BJ (cell line): Measurements from ENCODE around the gene BBS2. TPM values are rescaled to one million over a fixed set of nuclear protein-coding genes. Genes with fewer than 3 reads are reported as not detected.
A peak's percentile ranks its signal among the peaks of the same experiment; 100 is the strongest.
"Not testable (repeated sequence)": the region's sequence is repeated elsewhere in the genome, so short reads cannot be mapped to it uniquely, and the experiment has no call there.

Source experiments
- CTCF ChIA-PET: fragments of 350-600 bp; formaldehyde crosslinking; extraction: SDS; loops from one replicate; lab custom pipeline; 2021; ENCODE audit warnings: antibody characterized with exemption, inconsistent platforms; lab: Yijun Ruan, JAX
- POLR2A ChIA-PET: fragments of 300-600 bp; sonication (Branson Sonifier 250); formaldehyde crosslinking; extraction: SDS; loops from one replicate; lab custom pipeline; 2021; ENCODE audit warnings: antibody characterized with exemption; lab: Charles Lee
- DNase-seq: peaks from one replicate; pipeline ENCODE4 v3.0.0-alpha.2; 2011; ENCODE audit warnings: low read depth
- H3K27me3 ChIP-seq: 2 replicates; pipeline ENCODE4 v1.6.0; 2011; ENCODE audit warnings: low read length; ENCODE audit not compliant: control insufficient read depth, insufficient read depth
- H3K36me3 ChIP-seq: 2 replicates; pipeline ENCODE4 v1.5.1; 2011; ENCODE audit warnings: low read length; ENCODE audit not compliant: control insufficient read depth, insufficient read depth
- H3K4me3 ChIP-seq: 2 replicates; pipeline ENCODE4 v1.5.1; 2011; ENCODE audit warnings: low read depth, mild to moderate bottlenecking, control low read depth, low read length
- polyA plus RNA-seq: library from polyadenylated mRNA; depleted of rRNA; stranded (reverse); fragments of >200 nt; gene quantifications from 2 replicates; pipeline ENCODE4 v1.2.3, GENCODE V29; 2011
- TF ChIP-seq, protein P1 (sequence below): IDR thresholded peaks from 2 replicates; pipeline ENCODE4 v1.5.1; 2011; ENCODE audit warnings: low read depth, mild to moderate bottlenecking, control low read depth, inconsistent platforms, low read length, moderate library complexity; ENCODE audit not compliant: insufficient read depth

BBS2 gene
- polyA plus RNA-seq, 1 experiment: 33.8 TPM

DNA sequence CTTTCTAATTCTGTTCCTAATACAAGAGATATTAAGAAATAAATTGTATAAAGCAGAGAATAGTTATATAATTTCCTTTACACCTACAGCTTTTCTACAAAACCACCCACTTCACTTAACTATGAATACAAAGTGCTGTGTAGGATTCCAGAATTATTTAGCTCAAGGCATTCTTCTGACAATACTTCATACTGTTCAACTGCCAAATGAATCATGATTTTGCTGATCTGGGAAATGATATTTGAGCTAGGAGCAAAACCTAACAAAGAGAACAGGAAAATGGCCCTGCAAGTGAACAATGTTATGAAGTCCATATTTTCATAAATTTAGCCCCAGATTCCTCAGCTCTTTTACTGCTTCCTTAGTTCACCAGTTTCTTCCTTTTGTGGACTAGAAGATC, 12.9 kb downstream of the BBS2 start:
- TF ChIP-seq, protein P1, sequence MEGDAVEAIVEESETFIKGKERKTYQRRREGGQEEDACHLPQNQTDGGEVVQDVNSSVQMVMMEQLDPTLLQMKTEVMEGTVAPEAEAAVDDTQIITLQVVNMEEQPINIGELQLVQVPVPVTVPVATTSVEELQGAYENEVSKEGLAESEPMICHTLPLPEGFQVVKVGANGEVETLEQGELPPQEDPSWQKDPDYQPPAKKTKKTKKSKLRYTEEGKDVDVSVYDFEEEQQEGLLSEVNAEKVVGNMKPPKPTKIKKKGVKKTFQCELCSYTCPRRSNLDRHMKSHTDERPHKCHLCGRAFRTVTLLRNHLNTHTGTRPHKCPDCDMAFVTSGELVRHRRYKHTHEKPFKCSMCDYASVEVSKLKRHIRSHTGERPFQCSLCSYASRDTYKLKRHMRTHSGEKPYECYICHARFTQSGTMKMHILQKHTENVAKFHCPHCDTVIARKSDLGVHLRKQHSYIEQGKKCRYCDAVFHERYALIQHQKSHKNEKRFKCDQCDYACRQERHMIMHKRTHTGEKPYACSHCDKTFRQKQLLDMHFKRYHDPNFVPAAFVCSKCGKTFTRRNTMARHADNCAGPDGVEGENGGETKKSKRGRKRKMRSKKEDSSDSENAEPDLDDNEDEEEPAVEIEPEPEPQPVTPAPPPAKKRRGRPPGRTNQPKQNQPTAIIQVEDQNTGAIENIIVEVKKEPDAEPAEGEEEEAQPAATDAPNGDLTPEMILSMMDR: no peak
- CTCF ChIA-PET: interaction anchor here (1.2 kb wide), 1 partner anchor 11 kb away, joined by 3 read pairs; no protein-coding TSS in a partner anchor
- Histone ChIP-seq H3K27me3 (no peaks in the 10 kb centered on the region), H3K36me3 (peaks cover 8% of the 10 kb centered on the region; the same call in 1 of the 2 replicates), H3K4me3 (no peak overlapping the region)
- peak; percentile 21 for DNase-seq
- POLR2A ChIA-PET: interaction anchor here (0.6 kb wide), 1 partner anchor 10 kb away, joined by 3 read pairs; no protein-coding TSS in a partner anchor

- Histone ChIP-seq H3K4me3 (no peak overlapping the region), H3K27me3 (no peaks in the 10 kb centered on the region), H3K36me3 (peaks cover 9% of the 10 kb centered on the region)
- CTCF ChIA-PET: interaction anchor here (2.5 kb wide), 1 partner anchor 9 kb away, joined by 9 read pairs; no protein-coding TSS in a partner anchor
- DNase-seq: no peak
- POLR2A ChIA-PET: no interaction called here
- TF ChIP-seq, protein P1: no peak
These were observed 14.6 kb downstream of the BBS2 start for GRCh38 chr16:56505181-56505580.

- Histone ChIP-seq H3K4me3 (no peak overlapping the region), H3K27me3 (no peaks in the 10 kb centered on the region), H3K36me3 (no peaks in the 10 kb centered on the region)
- DNase-seq: no peak
- CTCF ChIA-PET: interaction anchor here (1.7 kb wide), 1 partner anchor 10 kb away, joined by 3 read pairs; no protein-coding TSS in a partner anchor
- TF ChIP-seq, protein P1: no peak
- POLR2A ChIA-PET: no interaction called here
These were observed 26.0 kb downstream of the BBS2 start for GRCh38 chr16:56493815-56494214.

DNA sequence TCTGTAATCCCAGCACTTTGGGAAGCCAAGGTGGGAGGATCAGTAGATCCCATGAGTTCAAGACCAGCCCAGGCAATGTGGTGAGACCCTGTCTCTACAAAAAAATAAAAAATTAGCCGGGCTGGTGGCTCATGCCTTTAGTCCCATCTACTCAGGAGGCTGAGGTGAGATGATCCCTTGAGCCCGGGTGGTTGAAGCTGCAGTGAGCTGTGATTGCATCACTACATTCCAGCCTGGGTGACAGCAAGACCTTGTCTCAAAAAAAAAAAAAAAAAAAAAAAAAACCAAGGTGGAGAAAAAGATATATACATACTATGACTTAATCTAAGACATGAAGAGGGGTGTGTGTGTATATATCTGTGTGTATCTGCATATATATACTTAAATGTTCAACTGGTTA, 26.7 kb downstream of the BBS2 start:
- TF ChIP-seq, protein P1: no peak
- ChIA-PET CTCF (no interaction called here), POLR2A (no interaction called here)
- DNase-seq: no peak
- Histone ChIP-seq H3K27me3 (no peaks in the 10 kb centered on the region), H3K4me3 (no peak overlapping the region), H3K36me3 (no peaks in the 10 kb centered on the region)

GRCh38 chr16:56491657-56492261, 28.1 kb downstream of the BBS2 start:
- no peak overlapping the region for H3K4me3 ChIP-seq
- ChIA-PET CTCF (no interaction called here), POLR2A (no interaction called here)
- no peak for DNase-seq
- H3K36me3 ChIP-seq: no peaks in the 10 kb centered on the region
- H3K27me3 ChIP-seq: no peaks in the 10 kb centered on the region
- TF ChIP-seq, protein P1: no peak

DNA sequence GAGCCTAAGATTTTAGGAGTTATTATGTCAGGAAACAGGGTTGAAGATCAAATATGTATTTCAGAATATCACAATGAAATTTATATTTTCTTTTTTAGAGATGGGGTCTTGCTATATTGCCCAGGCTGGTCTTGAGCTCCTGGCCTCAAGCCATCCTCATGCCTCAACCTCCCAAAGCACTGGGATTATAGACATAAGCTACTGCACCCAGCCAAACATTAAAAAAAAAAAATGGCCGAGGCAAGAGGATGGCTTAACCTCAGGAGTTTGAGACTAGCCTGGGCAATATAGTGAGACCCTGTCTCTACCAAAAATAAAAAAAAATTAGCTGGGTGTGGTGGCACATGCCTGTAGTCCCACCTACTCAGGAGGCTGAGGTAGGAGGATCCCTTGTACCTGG, 31.0 kb downstream of the BBS2 start:
- H3K27me3 ChIP-seq, POLR2A ChIA-PET, H3K36me3 ChIP-seq, DNase-seq, H3K4me3 ChIP-seq: not testable (repeated sequence)
- CTCF ChIA-PET: interaction anchor here (2.0 kb wide), 1 partner anchor 9 kb away, joined by 5 read pairs; no protein-coding TSS in a partner anchor
